WERI-Rb-1 (cell line): ENCODE measurements around the gene CTPS1.

Source experiments
- DNase-seq: peaks from one replicate; pipeline ENCODE4 v3.0.0-alpha.2; 2020
- H3K27ac ChIP-seq: fragments of 250-450 bp; sonication (Bioruptor Pico); 2 replicates; pipeline ENCODE4 v1.5.1; 2020; ENCODE audit warnings: mild to moderate bottlenecking, moderate library complexity
- H3K27me3 ChIP-seq: fragments of 250-450 bp; sonication (Bioruptor Pico); 2 replicates; pipeline ENCODE4 v1.5.1; 2021; ENCODE audit warnings: mild to moderate bottlenecking, low read depth, moderate library complexity; ENCODE audit not compliant: insufficient read depth, severe bottlenecking
- H3K36me3 ChIP-seq: fragments of 250-450 bp; sonication (Bioruptor Pico); 2 replicates; pipeline ENCODE4 v1.5.1; 2020; ENCODE audit warnings: mild to moderate bottlenecking, moderate library complexity
- H3K4me3 ChIP-seq: 2 replicates; pipeline ENCODE4 v1.5.1; 2011; ENCODE audit warnings: low read depth, mild to moderate bottlenecking, control low read depth, low read length
- H3K9me3 ChIP-seq: fragments of 250-450 bp; sonication (Bioruptor Pico); 2 replicates; pipeline ENCODE4 v1.5.1; 2021; ENCODE audit warnings: mild to moderate bottlenecking, moderate library complexity; ENCODE audit not compliant: severe bottlenecking
- CTCF ChIP-seq: IDR thresholded peaks from 2 replicates; pipeline ENCODE4 v1.5.1; 2011; ENCODE audit warnings: low read depth, mild to moderate bottlenecking, control low read depth, inconsistent platforms, low read length

CTPS1 gene

GRCh38 chr1:41037116-41037903, 57.8 kb downstream of the CTPS1 start:
- no peak for DNase-seq
- no peaks in the 10 kb centered on the region for H3K27me3 ChIP-seq
- TF ChIP-seq CTCF = no peak
- H3K36me3 ChIP-seq = peaks cover 85% of the 10 kb centered on the region
- H3K27ac ChIP-seq = no peak overlapping the region
- H3K9me3 ChIP-seq = no peaks in the 10 kb centered on the region
- no peak overlapping the region for H3K4me3 ChIP-seq

DNA sequence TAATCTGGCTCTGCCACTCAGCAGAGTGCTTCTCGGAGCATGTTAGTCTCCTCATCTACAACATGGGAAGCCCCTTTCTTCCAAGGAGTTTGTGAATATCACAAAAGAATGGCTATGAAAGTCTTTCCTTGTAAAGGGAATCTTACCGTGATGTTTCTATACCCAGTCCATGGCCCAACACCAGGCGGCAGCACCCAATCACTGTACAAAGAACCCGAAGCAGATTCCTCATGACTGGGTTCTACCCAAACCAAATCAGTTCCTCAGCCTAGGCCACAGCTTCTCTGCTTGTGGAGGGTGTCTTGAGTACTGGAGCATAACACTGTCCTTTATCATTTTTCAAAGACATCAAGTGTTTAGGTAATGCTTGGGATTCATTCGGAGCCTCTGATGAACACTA, 58.6 kb downstream of the CTPS1 start:
- no peak for DNase-seq
- H3K4me3 ChIP-seq = no peak overlapping the region
- no peaks in the 10 kb centered on the region for H3K27me3 ChIP-seq
- H3K9me3 ChIP-seq = no peaks in the 10 kb centered on the region
- peaks cover 83% of the 10 kb centered on the region for H3K36me3 ChIP-seq
- H3K27ac ChIP-seq = no peak overlapping the region
- no peak for TF ChIP-seq CTCF

DNA sequence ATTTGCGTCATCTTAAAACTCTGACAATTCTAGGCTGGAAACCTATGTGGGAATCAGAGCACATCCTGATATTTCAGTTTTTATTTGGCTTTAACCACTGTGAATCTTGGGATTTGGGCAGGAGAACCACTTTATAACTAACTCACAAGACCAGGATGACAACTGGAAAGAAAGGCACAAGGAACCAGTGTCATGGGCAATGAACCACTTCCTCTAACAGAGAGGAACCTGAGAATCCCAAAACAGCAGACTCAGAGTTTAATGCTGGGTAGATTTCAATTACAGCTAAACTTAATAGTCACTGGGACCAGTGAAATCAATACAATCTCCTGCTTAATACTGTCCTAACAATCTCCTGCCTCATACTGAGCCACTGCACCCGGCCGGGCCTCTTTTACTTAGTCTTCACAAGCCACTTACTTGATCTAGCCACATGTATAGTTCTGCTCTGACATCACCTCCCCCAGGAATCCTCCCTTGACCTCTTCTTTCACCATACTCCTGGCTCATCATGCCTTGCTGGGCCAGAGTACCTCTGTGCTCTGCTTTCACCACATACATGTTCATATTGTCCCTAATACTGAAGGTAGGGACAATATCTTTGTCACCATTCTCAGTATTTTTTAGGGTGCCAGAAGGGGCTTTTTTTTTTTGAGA, 62.2 kb downstream of the CTPS1 start:
- TF ChIP-seq CTCF = no peak
- no peak for DNase-seq

DNA sequence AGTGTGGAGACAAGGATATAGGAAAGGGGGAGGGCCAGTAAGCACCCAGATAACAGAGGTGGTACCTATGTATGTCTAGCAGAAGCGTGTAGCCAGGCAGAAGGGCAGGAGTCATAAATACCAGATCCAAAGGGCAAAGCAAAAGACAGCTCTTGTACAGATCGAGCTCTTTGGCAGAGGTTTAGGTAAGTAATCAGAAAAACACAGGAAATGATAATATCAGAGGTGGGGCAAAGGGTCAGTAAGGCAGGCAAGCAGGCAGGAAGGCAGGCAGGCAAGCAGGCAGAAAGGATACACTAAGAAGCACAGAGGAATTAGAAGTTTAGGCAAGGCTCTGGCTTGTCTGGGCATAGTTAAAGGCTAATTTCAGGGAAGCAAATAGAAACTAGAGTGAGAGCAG, 64.7 kb downstream of the CTPS1 start:
- Histone ChIP-seq H3K27me3 (no peaks in the 10 kb centered on the region), H3K36me3 (peaks cover 80% of the 10 kb centered on the region), H3K27ac (no peak overlapping the region), H3K4me3 (no peak overlapping the region), H3K9me3 (no peaks in the 10 kb centered on the region)
- DNase-seq = no peak
- no peak for TF ChIP-seq CTCF

More for the DNA sequence above, 62.2 kb downstream of the CTPS1 start:
- peaks cover 83% of the 10 kb centered on the region for H3K36me3 ChIP-seq
- no peak overlapping the region for H3K4me3 ChIP-seq
- H3K9me3 ChIP-seq = no peaks in the 10 kb centered on the region
- no peak overlapping the region for H3K27ac ChIP-seq
- H3K27me3 ChIP-seq = no peaks in the 10 kb centered on the region

GRCh38 chr1:41045740-41046139, 66.2 kb downstream of the CTPS1 start:
- no peak for TF ChIP-seq CTCF
- Histone ChIP-seq H3K36me3 (peaks cover 78% of the 10 kb centered on the region), H3K27ac (no peak overlapping the region), H3K4me3 (no peak overlapping the region), H3K27me3 (no peaks in the 10 kb centered on the region), H3K9me3 (no peaks in the 10 kb centered on the region)
- DNase-seq = no peak
